Uterus (tissue), 2 donors: Measurements from ENCODE around the gene OR51D1.

Source experiments
- POLR2A ChIP-seq, 2 donors: fragments of 450-650 bp; IDR thresholded peaks; one replicate each; pipeline ENCODE4 v1.6.1; 2016; ENCODE audit warnings: antibody characterized with exemption in 2 of 2, mild to moderate bottlenecking in 1 of 2, moderate library complexity in 1 of 2
- TF ChIP-seq, protein P1 (sequence below), 4 experiments: fragments of 200-600 bp in 2 of 4; fragments of 450-650 bp in 2 of 4; sonication (generic) in 2 of 4; IDR thresholded peaks; one replicate each; pipeline ENCODE4 v1.5.1; 2016 to 2019; ENCODE audit warnings: antibody characterized with exemption in 4 of 4, mild to moderate bottlenecking in 2 of 4, moderate library complexity in 1 of 4

DNA sequence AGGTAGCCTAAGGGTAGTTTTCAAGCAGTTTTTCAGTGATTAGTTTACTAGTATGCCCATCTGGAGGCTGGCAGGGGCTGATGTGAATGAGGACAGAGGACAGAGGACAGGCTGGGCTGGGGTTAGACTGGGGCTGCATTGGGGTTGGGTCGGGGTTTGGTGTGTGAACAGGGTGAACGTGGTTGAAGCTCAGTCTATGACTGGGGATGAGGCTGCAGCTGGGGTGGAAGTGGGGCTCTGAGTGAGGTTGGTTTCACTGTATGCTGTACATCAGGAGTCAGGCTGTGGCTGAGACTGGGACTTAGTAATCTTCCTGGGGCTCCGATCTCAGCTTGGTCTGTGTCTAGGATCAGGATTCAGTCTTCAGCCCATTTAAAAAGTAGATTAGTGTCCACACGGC lies 7.0 kb downstream of the OR51D1 start:
- TF ChIP-seq, protein P1, sequence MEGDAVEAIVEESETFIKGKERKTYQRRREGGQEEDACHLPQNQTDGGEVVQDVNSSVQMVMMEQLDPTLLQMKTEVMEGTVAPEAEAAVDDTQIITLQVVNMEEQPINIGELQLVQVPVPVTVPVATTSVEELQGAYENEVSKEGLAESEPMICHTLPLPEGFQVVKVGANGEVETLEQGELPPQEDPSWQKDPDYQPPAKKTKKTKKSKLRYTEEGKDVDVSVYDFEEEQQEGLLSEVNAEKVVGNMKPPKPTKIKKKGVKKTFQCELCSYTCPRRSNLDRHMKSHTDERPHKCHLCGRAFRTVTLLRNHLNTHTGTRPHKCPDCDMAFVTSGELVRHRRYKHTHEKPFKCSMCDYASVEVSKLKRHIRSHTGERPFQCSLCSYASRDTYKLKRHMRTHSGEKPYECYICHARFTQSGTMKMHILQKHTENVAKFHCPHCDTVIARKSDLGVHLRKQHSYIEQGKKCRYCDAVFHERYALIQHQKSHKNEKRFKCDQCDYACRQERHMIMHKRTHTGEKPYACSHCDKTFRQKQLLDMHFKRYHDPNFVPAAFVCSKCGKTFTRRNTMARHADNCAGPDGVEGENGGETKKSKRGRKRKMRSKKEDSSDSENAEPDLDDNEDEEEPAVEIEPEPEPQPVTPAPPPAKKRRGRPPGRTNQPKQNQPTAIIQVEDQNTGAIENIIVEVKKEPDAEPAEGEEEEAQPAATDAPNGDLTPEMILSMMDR (IDR thresholded peaks at IDR 0.05) = no peak
- TF ChIP-seq POLR2A (IDR thresholded peaks at IDR 0.05) = no peak
